Activated CD8-positive, alpha-beta memory T cell treated with anti-CD3 and anti-CD28 coated beads, Interleukin-2, amount 50 U/mL, for 4 hours (primary cell): ENCODE measurements around the gene UBL5.
A peak's percentile ranks its signal among the peaks of the same experiment; 100 is the strongest.
"Not testable (repeated sequence)": the region's sequence is repeated elsewhere in the genome, so short reads cannot be mapped to it uniquely, and the experiment has no call there.

Experiments used
- DNase-seq: peaks from one replicate; pipeline ENCODE4 v3.0.0-alpha.2; 2020

Gene UBL5

GRCh38 chr19:9827289-9828238 is at the start of gene UBL5:
UBL5 (plus strand) TSS chr19:9827918; CDS start chr19:9828338, 420 bp downstream.
- DNase-seq, result peak; percentile 86

GRCh38 chr19:9782338-9782737 is 45.4 kb upstream of the UBL5 start:
- DNase-seq, result no peak

- not testable (repeated sequence) for DNase-seq
Measured at GRCh38 chr19:9784163-9784496, 43.6 kb upstream of the UBL5 start.

GRCh38 chr19:9785367-9786331 is 42.1 kb upstream of the UBL5 start:
- DNase-seq, result peak; percentile 97

- no peak for DNase-seq
Measured at GRCh38 chr19:9786342-9786741, 41.4 kb upstream of the UBL5 start.

- DNase-seq, result no peak
Measured at GRCh38 chr19:9786819-9787218, 40.9 kb upstream of the UBL5 start.

GRCh38 chr19:9788604-9789003 is 39.1 kb upstream of the UBL5 start:
- DNase-seq, result not testable (repeated sequence)

GRCh38 chr19:9789066-9789465 is 38.7 kb upstream of the UBL5 start:
- DNase-seq, result no peak

- DNase-seq, result not testable (repeated sequence)
Measured at GRCh38 chr19:9789579-9789978, 38.1 kb upstream of the UBL5 start.

- DNase-seq, result not testable (repeated sequence)
Measured at GRCh38 chr19:9791073-9791367, 36.7 kb upstream of the UBL5 start.

- DNase-seq, result peak; percentile 96
Measured at GRCh38 chr19:9791552-9792205, 36.0 kb upstream of the UBL5 start.

GRCh38 chr19:9792206-9793070 is 35.3 kb upstream of the UBL5 start:
- DNase-seq, result peak; percentile 95

- peak; percentile 65 for DNase-seq
Measured at GRCh38 chr19:9793071-9793591, 34.6 kb upstream of the UBL5 start.

- DNase-seq, result peak; percentile 82
Measured at GRCh38 chr19:9796113-9796773, 31.5 kb upstream of the UBL5 start.

GRCh38 chr19:9797871-9798270 is 29.8 kb upstream of the UBL5 start:
- DNase-seq, result no peak

GRCh38 chr19:9799162-9799561 is 28.6 kb upstream of the UBL5 start:
- DNase-seq, result no peak

GRCh38 chr19:9801976-9802375 is 25.7 kb upstream of the UBL5 start:
- DNase-seq, result no peak

GRCh38 chr19:9806803-9807202 is 20.9 kb upstream of the UBL5 start:
- no peak for DNase-seq

GRCh38 chr19:9808855-9809824 is 18.6 kb upstream of the UBL5 start:
- DNase-seq, result no peak

- no peak for DNase-seq
Measured at GRCh38 chr19:9811139-9811538, 16.6 kb upstream of the UBL5 start.
